Measurements from ENCODE around the gene TRIM26. TPM values are rescaled to one million over a fixed set of nuclear protein-coding genes. Genes with fewer than 3 reads are reported as not detected.

TRIM26 gene
- total RNA-seq, 6 donors from 2014 or later = 38.4 to 67.1 (median 53.8) TPM

GRCh38 chr6:30175765-30176164 lies 37.4 kb downstream of the TRIM26 start:
- peaks cover 0 to 19% (median 10%) of the 10 kb centered on the region in 4 donors for H3K27me3 ChIP-seq
- no peak overlapping the region for H3K27ac ChIP-seq
- WGBS, 2 donors = 76 to 79% methylated on average over 2 of the region's 2 CpGs
- no peaks in the 10 kb centered on the region for H3K36me3 ChIP-seq
- ATAC-seq (ENCODE audit: low FRiP score in 2 of 2) = no peak
- peaks cover 0 to 12% (median 7%) of the 10 kb centered on the region in 4 donors for H3K4me1 ChIP-seq
- H3K4me3 ChIP-seq = no peak overlapping the region
- TF ChIP-seq POLR2AphosphoS5 (IDR thresholded peaks at IDR 0.05) = no peak
- peaks cover 0 to 7% (median 3%) of the 10 kb centered on the region in 4 donors for H3K9me3 ChIP-seq
- no peak for DNase-seq

GRCh38 chr6:30172681-30173080 lies 40.5 kb downstream of the TRIM26 start:
- ATAC-seq (ENCODE audit: low FRiP score in 2 of 2) (no peak), DNase-seq (no peak)
- Histone ChIP-seq H3K4me3 (no peak overlapping the region), H3K9me3 (no peaks in the 10 kb centered on the region), H3K27me3 (peaks cover 0 to 25% (median 10%) of the 10 kb centered on the region in 4 donors), H3K27ac (no peak overlapping the region), H3K4me1 (peaks cover 0 to 12% (median 10%) of the 10 kb centered on the region in 4 donors), H3K36me3 (no peaks in the 10 kb centered on the region)
- TF ChIP-seq CTCF (IDR thresholded peaks at IDR 0.05) = no peak
- TF ChIP-seq POLR2A (IDR thresholded peaks at IDR 0.05) = no peak
- no peak for TF ChIP-seq EP300 (IDR thresholded peaks at IDR 0.05)
- no peak for TF ChIP-seq POLR2AphosphoS5 (IDR thresholded peaks at IDR 0.05)
- 89 to 95% methylated on average over 4 of the region's 4 CpGs for whole genome bisulfite sequencing, 2 donors

GRCh38 chr6:30171677-30172471 lies 41.3 kb downstream of the TRIM26 start:
- Histone ChIP-seq H3K27me3 (peaks cover 0 to 25% (median 10%) of the 10 kb centered on the region in 4 donors), H3K4me1 (peaks cover 0 to 12% (median 10%) of the 10 kb centered on the region in 4 donors), H3K9me3 (no peaks in the 10 kb centered on the region), H3K36me3 (no peaks in the 10 kb centered on the region), H3K27ac (no peak overlapping the region), H3K4me3 (peak overlapping the region in 1 of 4 donors; percentile 18)
- peak; percentile 55 to 84 for DNase-seq
- TF ChIP-seq POLR2A (IDR thresholded peaks at IDR 0.05) (no peak), EP300 (IDR thresholded peaks at IDR 0.05) (no peak), POLR2AphosphoS5 (IDR thresholded peaks at IDR 0.05) (no peak), CTCF (IDR thresholded peaks at IDR 0.05) (no peak)
- WGBS, 2 donors = 0 to 9% methylated on average over 10 to 58 of the region's 62 CpGs
- peak; percentile 53 to 57 for ATAC-seq (ENCODE audit: low FRiP score in 2 of 2)

GRCh38 chr6:30169658-30170614 lies 43.3 kb downstream of the TRIM26 start:
- DNase-seq (no peak), ATAC-seq (ENCODE audit: low FRiP score in 2 of 2) (peak in 1 of 2 donors; percentile 89)
- Histone ChIP-seq H3K4me3 (no peak overlapping the region), H3K36me3 (no peaks in the 10 kb centered on the region), H3K27ac (no peak overlapping the region), H3K4me1 (peaks cover 0 to 12% (median 10%) of the 10 kb centered on the region in 4 donors), H3K9me3 (no peaks in the 10 kb centered on the region), H3K27me3 (peaks cover 0 to 25% (median 10%) of the 10 kb centered on the region in 4 donors)
- WGBS, 2 donors = 26 to 27% methylated on average over 7 of the region's 7 CpGs
- TF ChIP-seq POLR2AphosphoS5 (IDR thresholded peaks at IDR 0.05) (no peak), CTCF (IDR thresholded peaks at IDR 0.05) (peak; percentile 54 to 84 (median 72))

- ATAC-seq (ENCODE audit: low FRiP score in 2 of 2) (no peak), DNase-seq (no peak)
- peaks cover 0 to 25% (median 10%) of the 10 kb centered on the region in 4 donors for H3K27me3 ChIP-seq
- H3K9me3 ChIP-seq = no peaks in the 10 kb centered on the region
- no peak overlapping the region for H3K4me3 ChIP-seq
- 74 to 75% methylated on average over 1 of the region's 1 CpG for WGBS, 2 donors
- H3K4me1 ChIP-seq = peaks cover 0 to 12% (median 10%) of the 10 kb centered on the region in 4 donors
- no peak for TF ChIP-seq CTCF (IDR thresholded peaks at IDR 0.05)
- TF ChIP-seq POLR2A (IDR thresholded peaks at IDR 0.05) = no peak
- TF ChIP-seq EP300 (IDR thresholded peaks at IDR 0.05) = no peak
- no peak for TF ChIP-seq POLR2AphosphoS5 (IDR thresholded peaks at IDR 0.05)
- H3K27ac ChIP-seq = no peak overlapping the region
- H3K36me3 ChIP-seq = no peaks in the 10 kb centered on the region
Observed at GRCh38 chr6:30168741-30169140, 44.5 kb downstream of the TRIM26 start.

Measured in upper lobe of left lung (tissue), 6 donors.